Measurements from ENCODE around the gene PCDH8. TPM values are rescaled to one million over a fixed set of nuclear protein-coding genes. Genes with fewer than 3 reads are reported as not detected.
A peak's percentile ranks its signal among the peaks of the same experiment; 100 is the strongest.

Gene PCDH8
- total and polyA plus RNA-seq, 10 of the 15 experiments (the other 5 are each of a cell fraction or from before 2014, with no cell fraction given), result 0.03 to 0.86 (median 0.45) TPM; not detected in 1

- 41% methylated on average over 3 of the region's 3 CpGs for WGBS (ENCODE audit: insufficient coverage, insufficient replicate concordance, low lambda C conversion rate, missing lambda C conversion rate)
- no peak for FAIRE-seq
- no TSS peak for BruUV-seq (replicated peaks)
- no peak overlapping the region for H3K4me3 ChIP-seq
- intact Hi-C loops (cut with micrococcal nuclease; ENCODE audit: unreplicated experiment) (no loop called here), in situ Hi-C loops (cut with MboI) (no loop called here)
- no peaks in the 10 kb centered on the region for H4K20me1 ChIP-seq (ENCODE audit: control insufficient read depth, insufficient read depth)
- CTCF ChIA-PET, result interaction anchor here (0.6 to 1.2 kb wide), 2 partner anchors 141 to 148 kb away, joined by 3 to 4 read pairs; no protein-coding TSS in a partner anchor
- no peak overlapping the region for H2AFZ ChIP-seq (ENCODE audit: control insufficient read depth, low read depth, low read length)
- RAD21 ChIA-PET (ENCODE audit: unreplicated experiment), result interaction anchor here (1.5 to 2.2 kb wide), 2 partner anchors 87 to 148 kb away, joined by 8 to 9 read pairs; no protein-coding TSS in a partner anchor
- peaks cover 1% of the 10 kb centered on the region; the same call in 1 of the 3 replicates for H3K9me3 ChIP-seq (replicated peaks; ENCODE audit: control insufficient read depth, insufficient read depth, low read length)
- no peaks in the 10 kb centered on the region for H3K79me2 ChIP-seq (ENCODE audit: control insufficient read depth, insufficient read depth, low read length)
- H3K27ac ChIP-seq (ENCODE audit: control insufficient read depth, insufficient read depth), result no peak overlapping the region
- peak; percentile 20 for DNase-seq (ENCODE audit: low read depth, low spot score)
- SMC1A ChIA-PET (ENCODE audit: uncharacterized antibody, unreplicated experiment), result interaction anchor here (1.2 kb wide), 2 partner anchors 85 to 87 kb away, joined by 3 read pairs; no protein-coding TSS in a partner anchor
- H3K4me1 ChIP-seq (ENCODE audit: control insufficient read depth, insufficient read depth, low read length), result peaks cover 4% of the 10 kb centered on the region; the same call in 1 of the 2 replicates
- H3K9ac ChIP-seq (ENCODE audit: control insufficient read depth, insufficient read depth, low read length), result no peak overlapping the region
- H3K36me3 ChIP-seq (ENCODE audit: control insufficient read depth in 2 of 2, insufficient read depth in 2 of 2, low read length in 1 of 2), result no peaks in the 10 kb centered on the region
- peak overlapping the region; percentile 25; the same call in 1 of the 2 replicates for H3K4me2 ChIP-seq (ENCODE audit: control insufficient read depth, insufficient read depth)
- no peaks in the 10 kb centered on the region for H3K27me3 ChIP-seq (replicated peaks in 1 of 2; ENCODE audit: control insufficient read depth in 2 of 2, insufficient read depth in 2 of 2, low read length in 1 of 2)
- peak; percentile 54 for ATAC-seq
- POLR2A ChIA-PET, result no interaction called here
- TF ChIP-seq BCL11A (IDR thresholded peaks at IDR 0.05; ENCODE audit: low read depth, low read length), result no peak
- peak; percentile 48; the same call in 1 of the 2 replicates for TF ChIP-seq ZNF687 (IDR thresholded peaks at IDR 0.05)
- TF ChIP-seq MTA2 (IDR thresholded peaks at IDR 0.05; ENCODE audit: low read depth), result peak; percentile 66; the same call in 1 of the 2 replicates
- TF ChIP-seq NFYA (IDR thresholded peaks at IDR 0.05; ENCODE audit: borderline replicate concordance, low read depth, low read length), result no peak
- 0 out of 2 replicates have a peak, but pooled peaks have one; percentile 19 for TF ChIP-seq ZNF217 (IDR thresholded peaks at IDR 0.05)
- no peak for TF ChIP-seq CTCF (IDR thresholded peaks at IDR 0.05 in 2 of 3, conservative IDR thresholded peaks at IDR 0.05 in 1 of 3; ENCODE audit: control insufficient read depth in 2 of 3, extremely low read depth in 1 of 3, insufficient read depth in 1 of 3, low read depth in 3 of 3, low read length in 3 of 3)
- TF ChIP-seq YY1 (IDR thresholded peaks at IDR 0.05; ENCODE audit: low read depth, low read length), result no peak
- TF ChIP-seq, protein P1, sequence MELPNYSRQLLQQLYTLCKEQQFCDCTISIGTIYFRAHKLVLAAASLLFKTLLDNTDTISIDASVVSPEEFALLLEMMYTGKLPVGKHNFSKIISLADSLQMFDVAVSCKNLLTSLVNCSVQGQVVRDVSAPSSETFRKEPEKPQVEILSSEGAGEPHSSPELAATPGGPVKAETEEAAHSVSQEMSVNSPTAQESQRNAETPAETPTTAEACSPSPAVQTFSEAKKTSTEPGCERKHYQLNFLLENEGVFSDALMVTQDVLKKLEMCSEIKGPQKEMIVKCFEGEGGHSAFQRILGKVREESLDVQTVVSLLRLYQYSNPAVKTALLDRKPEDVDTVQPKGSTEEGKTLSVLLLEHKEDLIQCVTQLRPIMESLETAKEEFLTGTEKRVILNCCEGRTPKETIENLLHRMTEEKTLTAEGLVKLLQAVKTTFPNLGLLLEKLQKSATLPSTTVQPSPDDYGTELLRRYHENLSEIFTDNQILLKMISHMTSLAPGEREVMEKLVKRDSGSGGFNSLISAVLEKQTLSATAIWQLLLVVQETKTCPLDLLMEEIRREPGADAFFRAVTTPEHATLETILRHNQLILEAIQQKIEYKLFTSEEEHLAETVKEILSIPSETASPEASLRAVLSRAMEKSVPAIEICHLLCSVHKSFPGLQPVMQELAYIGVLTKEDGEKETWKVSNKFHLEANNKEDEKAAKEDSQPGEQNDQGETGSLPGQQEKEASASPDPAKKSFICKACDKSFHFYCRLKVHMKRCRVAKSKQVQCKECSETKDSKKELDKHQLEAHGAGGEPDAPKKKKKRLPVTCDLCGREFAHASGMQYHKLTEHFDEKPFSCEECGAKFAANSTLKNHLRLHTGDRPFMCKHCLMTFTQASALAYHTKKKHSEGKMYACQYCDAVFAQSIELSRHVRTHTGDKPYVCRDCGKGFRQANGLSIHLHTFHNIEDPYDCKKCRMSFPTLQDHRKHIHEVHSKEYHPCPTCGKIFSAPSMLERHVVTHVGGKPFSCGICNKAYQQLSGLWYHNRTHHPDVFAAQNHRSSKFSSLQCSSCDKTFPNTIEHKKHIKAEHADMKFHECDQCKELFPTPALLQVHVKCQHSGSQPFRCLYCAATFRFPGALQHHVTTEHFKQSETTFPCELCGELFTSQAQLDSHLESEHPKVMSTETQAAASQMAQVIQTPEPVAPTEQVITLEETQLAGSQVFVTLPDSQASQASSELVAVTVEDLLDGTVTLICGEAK (IDR thresholded peaks at IDR 0.05; ENCODE audit: borderline replicate concordance), result no peak
- TF ChIP-seq NRF1 (conservative IDR thresholded peaks at IDR 0.05; ENCODE audit: low read depth, low read length), result no peak
- peak; percentile 61; the same call in 1 of the 2 replicates for TF ChIP-seq ATF7 (IDR thresholded peaks at IDR 0.05; ENCODE audit: low read depth)
- no peak for TF ChIP-seq RAD21 (IDR thresholded peaks at IDR 0.05; ENCODE audit: insufficient read depth, low read depth, low read length)
- TF ChIP-seq IKZF1 (conservative IDR thresholded peaks at IDR 0.05), result peak; percentile 81
- no peak for TF ChIP-seq RB1 (IDR thresholded peaks at IDR 0.05; ENCODE audit: borderline replicate concordance)
Measured at GRCh38 chr13:52812941-52813340, 35.5 kb downstream of the PCDH8 start.

Measured in GM12878 (cell line).